GM12874 (cell line): ENCODE measurements around the gene PDE8B.

Experiments used
- CTCF ChIP-seq: IDR thresholded peaks from 2 replicates; pipeline ENCODE4 v1.5.1; 2011; ENCODE audit warnings: low read depth, mild to moderate bottlenecking, control low read depth, low read length, moderate library complexity; ENCODE audit not compliant: insufficient read depth

Gene PDE8B

GRCh38 chr5:77222722-77223121, 12.2 kb downstream of the PDE8B start:
- no peak for TF ChIP-seq CTCF

- no peak for TF ChIP-seq CTCF
Observed at GRCh38 chr5:77223653-77224052, 13.2 kb downstream of the PDE8B start.

- TF ChIP-seq CTCF = no peak
Observed at GRCh38 chr5:77224672-77225355, 14.3 kb downstream of the PDE8B start.

GRCh38 chr5:77225531-77225930, 15.1 kb downstream of the PDE8B start:
- TF ChIP-seq CTCF = no peak

- no peak for TF ChIP-seq CTCF
Observed at GRCh38 chr5:77229887-77230286, 19.4 kb downstream of the PDE8B start.

- TF ChIP-seq CTCF = peak; percentile 31; the same call in 1 of the 2 replicates
Observed at GRCh38 chr5:77230727-77231470, 20.4 kb downstream of the PDE8B start.

GRCh38 chr5:77231471-77232138, 21.1 kb downstream of the PDE8B start:
- no peak for TF ChIP-seq CTCF
